Chondrocyte (in vitro differentiated cells): ENCODE measurements around the gene ZDHHC14. TPM values are rescaled to one million over a fixed set of nuclear protein-coding genes. Genes with fewer than 3 reads are reported as not detected.

ENCODE experiments used
- DNase-seq: peaks from one replicate; pipeline ENCODE4 v3.0.0; 2021; ENCODE audit warnings: mixed read lengths, low spot score
- H3K27ac Mint-ChIP-seq: one replicate; pipeline ENCODE4 v1.8.0; 2021; ENCODE audit warnings: mild to moderate bottlenecking, moderate library complexity, mixed read lengths; ENCODE audit not compliant: unreplicated experiment
- H3K27me3 Mint-ChIP-seq: 2 replicates; pipeline ENCODE4 v1.8.0; 2021; ENCODE audit warnings: low read depth, mixed read lengths
- H3K36me3 Mint-ChIP-seq: 2 replicates; pipeline ENCODE4 v1.8.0; 2021; ENCODE audit warnings: low read depth, mixed read lengths
- H3K4me1 Mint-ChIP-seq: 2 replicates; pipeline ENCODE4 v1.8.0; 2021; ENCODE audit warnings: low read depth, mild to moderate bottlenecking, mixed read lengths
- H3K4me3 Mint-ChIP-seq: one replicate; pipeline ENCODE4 v1.8.0; 2021; ENCODE audit warnings: mild to moderate bottlenecking, moderate library complexity, mixed read lengths; ENCODE audit not compliant: unreplicated experiment
- H3K9me3 Mint-ChIP-seq: 2 replicates; pipeline ENCODE4 v1.8.0; 2021; ENCODE audit warnings: low read depth, mixed read lengths
- CTCF ChIP-seq: fragments of 200-600 bp; sonication (generic); IDR thresholded peaks from 2 replicates; pipeline ENCODE4 v1.5.0; 2021; ENCODE audit warnings: antibody characterized with exemption, mild to moderate bottlenecking, moderate library complexity
- total RNA-seq: library from RNA; stranded (reverse); gene quantifications from 3 replicates; pipeline ENCODE4 v1.2.1, GENCODE V29; 2021

The ZDHHC14 gene
- total RNA-seq, 1 donor from 2014 or later = 8.4 TPM

- Mint-ChIP-seq H3K27ac (peak overlapping the region; percentile 66), H3K9me3 (peaks cover 4% of the 10 kb centered on the region), H3K36me3 (no peaks in the 10 kb centered on the region), H3K4me3 (no peak overlapping the region), H3K4me1 (peaks cover 33% of the 10 kb centered on the region), H3K27me3 (no peaks in the 10 kb centered on the region)
- no peak for DNase-seq
- no peak for TF ChIP-seq CTCF
These were observed 61.3 kb downstream of the ZDHHC14 start for GRCh38 chr6:157442291-157442690.

DNA sequence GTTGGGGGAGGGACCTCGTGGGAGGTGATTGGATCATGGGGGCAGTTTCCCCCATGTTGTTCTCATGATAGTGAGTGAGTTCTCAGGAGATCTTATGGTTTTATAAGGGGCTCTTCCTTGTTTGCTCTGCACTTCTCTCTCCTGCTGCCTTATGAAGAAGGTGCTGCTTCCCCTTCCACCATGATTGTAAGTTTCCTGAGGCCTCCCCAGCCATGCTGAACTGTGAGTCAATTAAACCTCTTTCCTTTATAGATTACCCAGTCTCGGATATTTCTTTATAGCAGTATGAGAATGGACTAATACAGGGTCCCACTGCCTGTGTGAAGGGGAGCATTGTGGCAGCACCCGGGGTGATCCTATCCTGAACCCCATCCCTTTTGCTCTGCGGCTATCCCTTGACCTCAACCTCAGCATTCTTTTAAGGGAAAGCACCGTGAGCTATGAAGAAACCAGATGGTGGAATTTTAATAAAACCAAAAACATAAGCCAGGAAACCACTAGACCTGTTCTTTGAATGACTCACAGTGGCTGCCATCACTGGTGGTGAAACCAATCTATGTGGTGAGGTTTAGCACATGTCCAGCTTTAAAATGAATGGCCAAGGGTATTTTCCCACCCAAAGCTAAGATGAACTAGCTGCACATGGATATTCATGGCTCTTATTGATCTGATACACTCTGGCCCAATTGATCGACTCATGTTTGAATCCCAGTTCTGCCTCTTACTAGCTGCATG lies 62.2 kb downstream of the ZDHHC14 start:
- Mint-ChIP-seq H3K4me3 (no peak overlapping the region), H3K36me3 (no peaks in the 10 kb centered on the region), H3K9me3 (peaks cover 4% of the 10 kb centered on the region), H3K27ac (no peak overlapping the region), H3K27me3 (no peaks in the 10 kb centered on the region), H3K4me1 (peaks cover 32% of the 10 kb centered on the region)
- no peak for DNase-seq
- TF ChIP-seq CTCF = no peak

DNA sequence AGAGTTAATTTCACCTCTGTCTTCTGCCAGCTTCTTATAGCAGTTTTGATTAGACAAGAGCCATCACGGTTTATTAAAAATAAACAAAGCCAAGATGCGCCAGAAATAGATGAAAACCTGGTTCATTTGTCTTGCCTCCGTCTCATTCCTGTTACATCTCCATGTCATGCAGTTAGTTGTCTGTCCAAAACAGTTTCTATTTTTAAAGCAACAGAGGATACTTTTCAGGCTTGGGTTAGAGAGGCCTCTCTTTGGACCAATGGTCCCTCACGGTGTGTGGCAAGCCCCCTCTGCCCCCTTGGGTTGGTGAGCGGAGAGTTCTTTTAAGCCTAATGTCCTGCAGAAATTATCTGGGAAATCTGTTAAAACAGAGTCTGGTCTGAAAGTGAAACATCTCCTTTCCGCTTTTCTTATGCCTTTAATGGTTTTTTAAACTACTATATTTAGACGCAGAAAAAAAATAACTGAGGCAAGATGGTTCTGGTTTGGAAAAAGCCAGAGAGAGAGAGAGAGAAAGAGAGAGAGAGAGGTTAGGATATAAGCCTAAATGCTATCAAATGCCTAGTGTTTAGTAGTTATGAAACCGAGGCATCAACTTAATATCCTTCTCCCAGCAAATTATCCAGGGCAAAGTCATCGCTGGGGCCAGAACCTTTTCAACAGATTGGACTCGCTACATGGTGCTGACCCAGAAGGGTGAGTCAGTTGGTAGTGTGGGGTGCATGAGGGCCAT lies 64.5 kb downstream of the ZDHHC14 start:
- no peaks in the 10 kb centered on the region for H3K9me3 Mint-ChIP-seq
- H3K36me3 Mint-ChIP-seq = no peaks in the 10 kb centered on the region
- DNase-seq = no peak
- TF ChIP-seq CTCF = no peak
- H3K4me3 Mint-ChIP-seq = no peak overlapping the region
- no peak overlapping the region for H3K27ac Mint-ChIP-seq
- peaks cover 32% of the 10 kb centered on the region for H3K4me1 Mint-ChIP-seq
- H3K27me3 Mint-ChIP-seq = no peaks in the 10 kb centered on the region

GRCh38 chr6:157447735-157448134 lies 66.7 kb downstream of the ZDHHC14 start:
- H3K9me3 Mint-ChIP-seq = no peaks in the 10 kb centered on the region
- no peak for TF ChIP-seq CTCF
- no peak for DNase-seq
- no peaks in the 10 kb centered on the region for H3K27me3 Mint-ChIP-seq
- peaks cover 24% of the 10 kb centered on the region for H3K4me1 Mint-ChIP-seq
- no peak overlapping the region for H3K4me3 Mint-ChIP-seq
- H3K27ac Mint-ChIP-seq = no peak overlapping the region
- H3K36me3 Mint-ChIP-seq = no peaks in the 10 kb centered on the region

DNA sequence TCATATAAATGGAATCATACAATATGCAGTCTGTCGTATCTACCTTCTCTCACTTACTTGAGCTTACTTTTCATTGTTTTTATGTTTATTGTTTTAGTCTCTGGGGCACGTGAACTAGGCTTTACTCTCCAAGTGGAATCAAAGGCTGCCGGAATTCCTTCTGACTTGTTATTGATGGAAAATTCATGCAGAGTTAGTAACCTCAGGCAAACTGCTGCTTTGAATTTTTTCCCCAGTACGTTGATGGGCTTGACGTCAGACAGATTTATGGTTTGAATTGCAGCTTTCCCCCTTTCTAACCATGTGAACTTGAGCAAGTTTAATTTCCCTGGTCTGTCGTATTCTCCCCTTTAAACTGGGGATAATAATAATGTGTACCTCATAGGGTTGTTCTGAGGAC lies 68.6 kb downstream of the ZDHHC14 start:
- no peak for DNase-seq
- Mint-ChIP-seq H3K4me1 (peaks cover 15% of the 10 kb centered on the region), H3K9me3 (no peaks in the 10 kb centered on the region), H3K27me3 (no peaks in the 10 kb centered on the region), H3K4me3 (no peak overlapping the region), H3K27ac (no peak overlapping the region), H3K36me3 (no peaks in the 10 kb centered on the region)
- TF ChIP-seq CTCF = no peak
